Measurements from ENCODE around the gene TRIM14.

Gene TRIM14

GRCh38 chr9:98159790-98160189 is 40.8 kb upstream of the TRIM14 start:
- TF ChIP-seq, protein P1, sequence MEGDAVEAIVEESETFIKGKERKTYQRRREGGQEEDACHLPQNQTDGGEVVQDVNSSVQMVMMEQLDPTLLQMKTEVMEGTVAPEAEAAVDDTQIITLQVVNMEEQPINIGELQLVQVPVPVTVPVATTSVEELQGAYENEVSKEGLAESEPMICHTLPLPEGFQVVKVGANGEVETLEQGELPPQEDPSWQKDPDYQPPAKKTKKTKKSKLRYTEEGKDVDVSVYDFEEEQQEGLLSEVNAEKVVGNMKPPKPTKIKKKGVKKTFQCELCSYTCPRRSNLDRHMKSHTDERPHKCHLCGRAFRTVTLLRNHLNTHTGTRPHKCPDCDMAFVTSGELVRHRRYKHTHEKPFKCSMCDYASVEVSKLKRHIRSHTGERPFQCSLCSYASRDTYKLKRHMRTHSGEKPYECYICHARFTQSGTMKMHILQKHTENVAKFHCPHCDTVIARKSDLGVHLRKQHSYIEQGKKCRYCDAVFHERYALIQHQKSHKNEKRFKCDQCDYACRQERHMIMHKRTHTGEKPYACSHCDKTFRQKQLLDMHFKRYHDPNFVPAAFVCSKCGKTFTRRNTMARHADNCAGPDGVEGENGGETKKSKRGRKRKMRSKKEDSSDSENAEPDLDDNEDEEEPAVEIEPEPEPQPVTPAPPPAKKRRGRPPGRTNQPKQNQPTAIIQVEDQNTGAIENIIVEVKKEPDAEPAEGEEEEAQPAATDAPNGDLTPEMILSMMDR (IDR thresholded peaks at IDR 0.05), result no peak
- no peak overlapping the region for H3K4me3 Mint-ChIP-seq
- no peaks in the 10 kb centered on the region for H3K36me3 Mint-ChIP-seq (ENCODE audit: low read depth)
- H3K27me3 Mint-ChIP-seq (ENCODE audit: low read depth, poor library complexity), result peaks cover 7% of the 10 kb centered on the region
- no peaks in the 10 kb centered on the region for H3K9me3 Mint-ChIP-seq
- peak overlapping the region; percentile 49 for H3K27ac Mint-ChIP-seq
- H3K4me1 Mint-ChIP-seq, result no peaks in the 10 kb centered on the region
- no peak for DNase-seq

- Mint-ChIP-seq H3K27ac (peak overlapping the region; percentile 49), H3K9me3 (no peaks in the 10 kb centered on the region), H3K4me1 (no peaks in the 10 kb centered on the region), H3K36me3 (ENCODE audit: low read depth) (no peaks in the 10 kb centered on the region), H3K4me3 (no peak overlapping the region), H3K27me3 (ENCODE audit: low read depth, poor library complexity) (peaks cover 2% of the 10 kb centered on the region)
- TF ChIP-seq, protein P1 (IDR thresholded peaks at IDR 0.05), result no peak
- no peak for DNase-seq
These were observed 40.3 kb upstream of the TRIM14 start for GRCh38 chr9:98159301-98159700.

- H3K9me3 Mint-ChIP-seq, result no peaks in the 10 kb centered on the region
- no peaks in the 10 kb centered on the region for H3K36me3 Mint-ChIP-seq (ENCODE audit: low read depth)
- TF ChIP-seq, protein P1 (IDR thresholded peaks at IDR 0.05), result no peak
- H3K27me3 Mint-ChIP-seq (ENCODE audit: low read depth, poor library complexity), result no peaks in the 10 kb centered on the region
- no peak overlapping the region for H3K27ac Mint-ChIP-seq
- no peak overlapping the region for H3K4me3 Mint-ChIP-seq
- H3K4me1 Mint-ChIP-seq, result no peaks in the 10 kb centered on the region
- no peak for DNase-seq
These were observed 39.2 kb upstream of the TRIM14 start for GRCh38 chr9:98158071-98158831.

DNA sequence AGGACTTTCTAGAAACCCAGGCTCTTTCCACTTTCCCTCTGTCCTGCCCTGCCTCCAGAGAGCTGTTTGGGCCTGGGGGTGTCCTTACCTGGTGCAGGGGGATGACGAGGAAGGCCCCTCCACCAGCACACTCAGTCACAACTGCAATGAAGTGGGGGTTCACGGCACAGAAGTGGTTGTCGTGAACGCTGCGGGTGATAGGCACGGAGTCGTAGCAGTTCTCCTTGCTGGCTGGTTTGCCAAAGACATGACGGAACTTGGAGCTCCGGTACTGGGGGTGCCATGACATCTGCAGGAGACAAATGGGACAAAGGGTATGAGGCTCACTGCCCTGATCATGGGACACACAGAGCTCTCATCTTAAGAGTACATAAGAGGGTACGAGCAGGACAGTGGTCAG is 38.4 kb upstream of the TRIM14 start:
- no peak overlapping the region for H3K27ac Mint-ChIP-seq
- no peak for DNase-seq
- H3K36me3 Mint-ChIP-seq (ENCODE audit: low read depth), result no peaks in the 10 kb centered on the region
- TF ChIP-seq, protein P1 (IDR thresholded peaks at IDR 0.05), result no peak
- no peaks in the 10 kb centered on the region for H3K27me3 Mint-ChIP-seq (ENCODE audit: low read depth, poor library complexity)
- H3K4me3 Mint-ChIP-seq, result no peak overlapping the region
- H3K9me3 Mint-ChIP-seq, result no peaks in the 10 kb centered on the region
- no peaks in the 10 kb centered on the region for H3K4me1 Mint-ChIP-seq

- TF ChIP-seq, protein P1 (IDR thresholded peaks at IDR 0.05), result no peak
- Mint-ChIP-seq H3K4me3 (no peak overlapping the region), H3K27me3 (ENCODE audit: low read depth, poor library complexity) (peaks cover 3% of the 10 kb centered on the region), H3K36me3 (ENCODE audit: low read depth) (no peaks in the 10 kb centered on the region), H3K4me1 (peaks cover 5% of the 10 kb centered on the region), H3K9me3 (no peaks in the 10 kb centered on the region), H3K27ac (no peak overlapping the region)
- DNase-seq, result no peak
These were observed 35.7 kb upstream of the TRIM14 start for GRCh38 chr9:98154678-98155077.

- H3K4me1 Mint-ChIP-seq, result peaks cover 5% of the 10 kb centered on the region
These were observed 33.5 kb upstream of the TRIM14 start for GRCh38 chr9:98152526-98152925.

More at GRCh38 chr9:98152526-98152925, 33.5 kb upstream of the TRIM14 start:
- Mint-ChIP-seq H3K9me3 (no peaks in the 10 kb centered on the region), H3K4me3 (no peak overlapping the region), H3K36me3 (ENCODE audit: low read depth) (no peaks in the 10 kb centered on the region), H3K27ac (no peak overlapping the region), H3K27me3 (ENCODE audit: low read depth, poor library complexity) (peaks cover 3% of the 10 kb centered on the region)
- TF ChIP-seq, protein P1 (IDR thresholded peaks at IDR 0.05), result no peak
- DNase-seq, result no peak
